A549 (cell line): Measurements from ENCODE around the gene STAP2. TPM values are rescaled to one million over a fixed set of nuclear protein-coding genes. Genes with fewer than 3 reads are reported as not detected.
"Not testable (repeated sequence)": the region's sequence is repeated elsewhere in the genome, so short reads cannot be mapped to it uniquely, and the experiment has no call there.

Source experiments
- ATAC-seq, 2 experiments: fragments of 200-7000 bp in 1 of 2; fragments of >200 bp in 1 of 2; cut with Nextera tagmentation in 1 of 2; cut with Tn5 transposase in 1 of 2; 3 replicates each; pipeline versions ENCODE4 v1.8.0 to v1.9.1; 2018 to 2020; ENCODE audit warnings: mild to moderate bottlenecking in 1 of 2, moderate library complexity in 1 of 2
- CTCF ChIA-PET: fragments of 300-600 bp; sonication (Branson Sonifier 250); formaldehyde crosslinking; extraction: SDS; loops from one replicate; lab custom pipeline; 2021; ENCODE audit warnings: antibody characterized with exemption, inconsistent platforms; lab: Yijun Ruan, JAX
- POLR2A ChIA-PET: fragments of 350-600 bp; formaldehyde crosslinking; extraction: SDS; loops from one replicate; lab custom pipeline; 2021; ENCODE audit warnings: antibody characterized with exemption, inconsistent platforms; lab: Yijun Ruan, JAX
- DNase-seq, 2 experiments: peaks; one replicate each; pipeline versions ENCODE4 v3.0.0 to v3.0.0-alpha.2; 2011 to 2016; ENCODE audit warnings: low read depth in 1 of 2, low spot score in 1 of 2
- FAIRE-seq: peaks from 2 replicates; lab custom pipeline; 2011; peaks lifted over from hg19 to GRCh38; lab: Jason Lieb, UNC
- H3K27ac ChIP-seq, 2 experiments: fragments of >200 bp; sonication (Bioruptor Twin); formaldehyde crosslinking; 3 replicates each; pipeline ENCODE4 v1.5.1; 2016 to 2017
- H3K4me1 ChIP-seq: fragments of >200 bp; sonication (Bioruptor Twin); formaldehyde crosslinking; 3 replicates; pipeline ENCODE4 v1.6.1; 2016
- H3K4me2 ChIP-seq: fragments of >200 bp; sonication (Bioruptor Twin); formaldehyde crosslinking; 3 replicates; pipeline ENCODE4 v1.6.1; 2016
- H3K4me3 ChIP-seq: fragments of >200 bp; sonication (Bioruptor Twin); formaldehyde crosslinking; 3 replicates; pipeline ENCODE4 v1.5.1; 2016
- H3K9me3 ChIP-seq: fragments of >200 bp; sonication (Bioruptor Twin); formaldehyde crosslinking; 3 replicates; pipeline ENCODE4 v1.6.1; 2016
- CHD4 ChIP-seq: fragments of 200-600 bp; sonication (generic); IDR thresholded peaks from 2 replicates; pipeline ENCODE4 v1.6.1; 2016; ENCODE audit warnings: antibody characterized with exemption, mild to moderate bottlenecking, borderline replicate concordance
- E2F6 ChIP-seq: IDR thresholded peaks from 2 replicates; pipeline ENCODE4 v1.6.1; 2012; ENCODE audit warnings: low read depth, borderline replicate concordance
- EHF ChIP-seq: fragments of 250-450 bp; sonication (Bioruptor Pico); IDR thresholded peaks from 2 replicates; pipeline ENCODE4 v1.5.0; 2020; ENCODE audit warnings: mild to moderate bottlenecking
- ELK1 ChIP-seq: fragments of 150-350 bp; IDR thresholded peaks from 2 replicates; pipeline ENCODE4 v1.6.1; 2014; ENCODE audit warnings: low read depth, mild to moderate bottlenecking, low read length
- FOXS1 ChIP-seq: fragments of 250-450 bp; sonication (Bioruptor Pico); IDR thresholded peaks from 2 replicates; pipeline ENCODE4 v1.5.0; 2020; ENCODE audit warnings: mild to moderate bottlenecking, moderate library complexity
- HOXB13 ChIP-seq: fragments of 250-450 bp; sonication (Bioruptor Pico); IDR thresholded peaks from 2 replicates; pipeline ENCODE4 v1.5.0; 2020; ENCODE audit warnings: low read depth, mild to moderate bottlenecking, moderate library complexity
- HOXB5 ChIP-seq: fragments of 250-450 bp; sonication (Bioruptor Pico); IDR thresholded peaks from 2 replicates; pipeline ENCODE4 v1.5.0; 2020; ENCODE audit warnings: mild to moderate bottlenecking, moderate library complexity
- MAX ChIP-seq: IDR thresholded peaks from 2 replicates; pipeline ENCODE4 v1.6.1; 2012
- MYC ChIP-seq: IDR thresholded peaks from 2 replicates; pipeline ENCODE4 v1.6.1; 2012; ENCODE audit warnings: mild to moderate bottlenecking, inconsistent platforms, low read length, improper control_type of control experiment, borderline replicate concordance
- NR3C1 ChIP-seq: fragments of >200 bp; sonication (Bioruptor Twin); formaldehyde crosslinking; IDR thresholded peaks from 3 replicates; pipeline ENCODE4 v1.6.1; 2017
- REST ChIP-seq: fragments of 200-600 bp; sonication (generic); IDR thresholded peaks from 2 replicates; pipeline ENCODE4 v1.6.1; 2016; ENCODE audit warnings: antibody characterized with exemption, mild to moderate bottlenecking, moderate library complexity
- SMC3 ChIP-seq: fragments of >200 bp; sonication (Bioruptor Twin); formaldehyde crosslinking; IDR thresholded peaks from 3 replicates; pipeline ENCODE4 v1.6.1; 2018; ENCODE audit warnings: inconsistent platforms
- USF2 ChIP-seq: fragments of 450-650 bp; IDR thresholded peaks from 2 replicates; pipeline ENCODE4 v1.6.1; 2014; ENCODE audit warnings: antibody characterized with exemption
- ZNF302 ChIP-seq: fragments of 250-450 bp; sonication (Bioruptor Pico); IDR thresholded peaks from 2 replicates; pipeline ENCODE4 v1.9.0; 2021; ENCODE audit warnings: inconsistent platforms, mild to moderate bottlenecking, moderate library complexity
- WGBS: methylation state at CpG from one replicate; pipeline ENCODE4 v1.1.6; 2017; ENCODE audit errors: missing lambda C conversion rate; 5-methylcytosine and 5-hydroxymethylcytosine counted together
- polyA plus RNA-seq, 4 experiments: library from polyadenylated mRNA; depleted of rRNA in 3 of 4; stranded (reverse); fragments of >200 nt; fragmentation: RNase III in 1 of 4; extraction: RNeasy Plus Mini Kit Qiagen cat#74134 plus additional on column Dnase treatment in 1 of 4; gene quantifications; 2 replicates in 3 of 4; 3 replicates in 1 of 4; pipeline ENCODE4 v1.2.3, GENCODE V29; 2011 to 2017
- TF ChIP-seq, protein P1 (sequence below): fragments of 250-450 bp; sonication (Bioruptor Pico); IDR thresholded peaks from 2 replicates; pipeline ENCODE4 v1.5.0; 2020; ENCODE audit warnings: low read depth, mild to moderate bottlenecking, moderate library complexity
- TF ChIP-seq, protein P2 (sequence below): fragments of >200 bp; sonication (Bioruptor Twin); formaldehyde crosslinking; IDR thresholded peaks from 3 replicates; pipeline ENCODE4 v1.6.1; 2016

Gene STAP2
- polyA plus RNA-seq, 2 of the 4 experiments (the other 2 are of a cell fraction), result 0.19 TPM; not detected in 1

GRCh38 chr19:4288091-4288777 lies 50.4 kb downstream of the STAP2 start:
- Histone ChIP-seq H3K4me1 (no peaks in the 10 kb centered on the region), H3K27ac (no peak overlapping the region), H3K9me3 (no peaks in the 10 kb centered on the region), H3K4me3 (no peak overlapping the region), H3K4me2 (no peak overlapping the region)
- CTCF ChIA-PET, result no interaction called here
- no peak for TF ChIP-seq CHD4
- TF ChIP-seq, protein P1, sequence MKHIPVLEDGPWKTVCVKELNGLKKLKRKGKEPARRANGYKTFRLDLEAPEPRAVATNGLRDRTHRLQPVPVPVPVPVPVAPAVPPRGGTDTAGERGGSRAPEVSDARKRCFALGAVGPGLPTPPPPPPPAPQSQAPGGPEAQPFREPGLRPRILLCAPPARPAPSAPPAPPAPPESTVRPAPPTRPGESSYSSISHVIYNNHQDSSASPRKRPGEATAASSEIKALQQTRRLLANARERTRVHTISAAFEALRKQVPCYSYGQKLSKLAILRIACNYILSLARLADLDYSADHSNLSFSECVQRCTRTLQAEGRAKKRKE, result no peak
- no peak for TF ChIP-seq USF2
- no peak for TF ChIP-seq SMC3
- ATAC-seq, result no peak
- no peak for FAIRE-seq
- POLR2A ChIA-PET, result interaction anchor here (1.6 kb wide), 1 partner anchor 55 kb away, joined by 5 read pairs; the partner anchor contains the start of gene MPND
- DNase-seq, result no peak
- WGBS, result 69% methylated on average over 15 of the region's 16 CpGs

DNA sequence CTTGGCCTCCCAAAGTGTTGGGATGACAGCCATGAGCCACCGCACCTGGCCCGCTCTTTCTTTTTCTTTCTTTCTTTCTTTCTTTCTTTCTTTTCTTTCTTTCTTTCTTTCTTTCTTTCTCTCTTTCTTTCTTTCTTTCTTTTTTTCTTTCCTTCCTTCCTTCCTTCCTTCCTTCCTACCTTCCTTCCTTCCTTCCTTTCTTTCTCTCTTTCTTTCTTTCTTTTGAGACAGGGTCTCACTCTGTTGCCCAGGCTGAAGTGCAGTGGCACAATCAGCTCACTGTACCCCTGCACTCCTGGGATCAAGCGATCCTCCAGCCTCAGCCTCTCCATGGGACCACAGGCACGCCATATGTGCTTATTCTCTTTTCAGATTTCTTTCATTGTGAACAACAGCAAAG lies 52.5 kb downstream of the STAP2 start:
- POLR2A ChIA-PET, H3K9me3 ChIP-seq, FAIRE-seq, DNase-seq, H3K4me3 ChIP-seq, ATAC-seq, H3K4me2 ChIP-seq, H3K27ac ChIP-seq, H3K4me1 ChIP-seq: not testable (repeated sequence)
- WGBS, result 80% methylated on average over 4 of the region's 4 CpGs
- CTCF ChIA-PET, result interaction anchor here (0.9 to 1.3 kb wide), 2 partner anchors 19 to 66 kb away, joined by 3 to 4 read pairs; no protein-coding TSS in a partner anchor

DNA sequence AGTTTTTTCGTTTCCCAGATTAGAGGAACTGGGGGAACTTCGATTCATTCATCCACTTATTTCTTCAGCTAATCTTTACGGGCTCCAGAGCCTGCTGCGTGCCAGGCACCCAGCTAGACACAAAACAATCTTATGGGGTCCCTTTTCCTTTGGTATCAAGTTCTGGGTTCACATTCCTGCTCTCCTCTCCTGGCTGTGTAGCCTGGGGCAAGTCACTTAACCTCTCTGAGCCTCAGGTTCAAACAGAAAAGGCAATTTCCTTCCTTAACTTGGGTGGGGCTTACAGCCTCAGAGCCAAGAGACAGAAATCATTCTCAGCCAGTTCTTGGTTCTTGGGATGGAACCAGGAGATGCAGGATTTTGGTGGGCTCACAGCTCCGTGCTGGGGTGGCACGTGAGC lies 53.7 kb downstream of the STAP2 start:
- DNase-seq (no peak), ATAC-seq (no peak), FAIRE-seq (no peak)
- H3K9me3 ChIP-seq, result no peaks in the 10 kb centered on the region
- ChIA-PET CTCF (interaction anchor here (1.3 kb wide), 1 partner anchor 18 kb away, joined by 4 read pairs; no protein-coding TSS in a partner anchor), POLR2A (no interaction called here)
- peak overlapping the region; percentile 17; the same call in 1 of the 3 replicates for H3K4me3 ChIP-seq
- H3K27ac ChIP-seq, result no peak overlapping the region
- no peak for TF ChIP-seq EHF (CRISPR knock-in tag)
- no peak for TF ChIP-seq ZNF302
- TF ChIP-seq MAX, result no peak
- no peak for TF ChIP-seq REST
- TF ChIP-seq HOXB5 (CRISPR knock-in tag), result no peak
- TF ChIP-seq HOXB13 (CRISPR knock-in tag), result no peak
- TF ChIP-seq MYC, result no peak
- no peak for TF ChIP-seq NR3C1
- TF ChIP-seq, protein P2, sequence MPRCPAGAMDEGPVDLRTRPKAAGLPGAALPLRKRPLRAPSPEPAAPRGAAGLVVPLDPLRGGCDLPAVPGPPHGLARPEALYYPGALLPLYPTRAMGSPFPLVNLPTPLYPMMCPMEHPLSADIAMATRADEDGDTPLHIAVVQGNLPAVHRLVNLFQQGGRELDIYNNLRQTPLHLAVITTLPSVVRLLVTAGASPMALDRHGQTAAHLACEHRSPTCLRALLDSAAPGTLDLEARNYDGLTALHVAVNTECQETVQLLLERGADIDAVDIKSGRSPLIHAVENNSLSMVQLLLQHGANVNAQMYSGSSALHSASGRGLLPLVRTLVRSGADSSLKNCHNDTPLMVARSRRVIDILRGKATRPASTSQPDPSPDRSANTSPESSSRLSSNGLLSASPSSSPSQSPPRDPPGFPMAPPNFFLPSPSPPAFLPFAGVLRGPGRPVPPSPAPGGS, result no peak
- no peak for TF ChIP-seq E2F6
- TF ChIP-seq ELK1, result no peak
- TF ChIP-seq FOXS1, result no peak
- 46% methylated on average over 6 of the region's 6 CpGs for WGBS
- no peaks in the 10 kb centered on the region; the same call in 2 of the 3 replicates for H3K4me1 ChIP-seq
- H3K4me2 ChIP-seq, result peak overlapping the region; percentile 72
